Central memory CD8-positive, alpha-beta T cell (primary cell): Measurements from ENCODE around the gene PBX3.

Experiments used
- ATAC-seq: fragments of 150-1000 bp; cut with Tn5 transposase; replicated peaks from 2 replicates; pipeline ENCODE4 v1.10.0; 2022; ENCODE audit warnings: mild to moderate bottlenecking, moderate FRiP score, moderate number of reproducible peaks; ENCODE audit not compliant: poor library complexity, severe bottlenecking; ENCODE audit errors: extremely low read depth
- DNase-seq, 2 donors: peaks; one replicate each; pipeline ENCODE4 v3.0.0; 2021; ENCODE audit warnings: low spot score in 2 of 2
- H3K27ac Mint-ChIP-seq: one replicate; pipeline ENCODE4 v1.8.0; 2022; ENCODE audit warnings: low read depth, mild to moderate bottlenecking, moderate library complexity, mixed read lengths
- H3K27me3 Mint-ChIP-seq: one replicate; pipeline ENCODE4 v1.8.0; 2022; ENCODE audit warnings: mixed read lengths
- H3K36me3 Mint-ChIP-seq: one replicate; pipeline ENCODE4 v1.8.0; 2022; ENCODE audit warnings: mild to moderate bottlenecking, moderate library complexity, mixed read lengths; ENCODE audit not compliant: insufficient read depth
- H3K4me1 Mint-ChIP-seq: one replicate; pipeline ENCODE4 v1.8.0; 2022; ENCODE audit warnings: mixed read lengths
- H3K4me3 Mint-ChIP-seq: one replicate; pipeline ENCODE4 v1.8.0; 2022; ENCODE audit warnings: mild to moderate bottlenecking, moderate library complexity, mixed read lengths
- H3K9me3 Mint-ChIP-seq: one replicate; pipeline ENCODE4 v1.8.0; 2022; ENCODE audit warnings: mixed read lengths

PBX3 gene

DNA sequence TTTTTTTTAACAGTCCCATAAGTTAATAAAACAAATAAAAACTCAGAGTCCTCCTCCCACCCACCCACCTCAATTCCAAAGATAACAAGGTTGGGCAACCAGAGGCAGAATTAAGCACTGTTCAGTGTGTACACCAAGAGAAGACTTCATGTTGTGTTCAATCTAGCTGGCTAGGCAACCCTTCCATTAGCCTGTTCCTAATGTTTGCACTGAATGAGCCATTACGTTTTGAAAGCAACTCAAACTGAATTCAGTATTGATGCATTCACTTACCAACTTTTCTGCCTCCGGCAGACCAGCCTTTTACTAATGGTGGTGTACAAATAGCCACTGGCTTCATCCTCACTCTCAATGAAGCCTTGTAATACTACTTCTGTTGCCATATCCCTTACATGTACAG lies 47.5 kb downstream of the PBX3 start:
- H3K4me1 Mint-ChIP-seq: no peaks in the 10 kb centered on the region
- H3K27ac Mint-ChIP-seq: no peak overlapping the region
- H3K9me3 Mint-ChIP-seq: no peaks in the 10 kb centered on the region
- ATAC-seq (no peak), DNase-seq (no peak)
- H3K36me3 Mint-ChIP-seq: peaks cover 2% of the 10 kb centered on the region
- H3K27me3 Mint-ChIP-seq: no peaks in the 10 kb centered on the region
- no peak overlapping the region for H3K4me3 Mint-ChIP-seq

- H3K9me3 Mint-ChIP-seq: no peaks in the 10 kb centered on the region
- no peaks in the 10 kb centered on the region for H3K4me1 Mint-ChIP-seq
- H3K4me3 Mint-ChIP-seq: no peak overlapping the region
- DNase-seq (no peak), ATAC-seq (no peak)
- H3K36me3 Mint-ChIP-seq: peaks cover 2% of the 10 kb centered on the region
- H3K27ac Mint-ChIP-seq: no peak overlapping the region
- no peaks in the 10 kb centered on the region for H3K27me3 Mint-ChIP-seq
Observed at GRCh38 chr9:125795970-125796596, 48.9 kb downstream of the PBX3 start.

GRCh38 chr9:125797930-125798329 lies 50.8 kb downstream of the PBX3 start:
- no peaks in the 10 kb centered on the region for H3K4me1 Mint-ChIP-seq
- H3K27me3 Mint-ChIP-seq: no peaks in the 10 kb centered on the region
- H3K36me3 Mint-ChIP-seq: no peaks in the 10 kb centered on the region
- no peaks in the 10 kb centered on the region for H3K9me3 Mint-ChIP-seq
- H3K27ac Mint-ChIP-seq: no peak overlapping the region
- DNase-seq (no peak), ATAC-seq (no peak)
- H3K4me3 Mint-ChIP-seq: no peak overlapping the region

- peaks cover 4% of the 10 kb centered on the region for H3K36me3 Mint-ChIP-seq
- H3K27me3 Mint-ChIP-seq: no peaks in the 10 kb centered on the region
- no peaks in the 10 kb centered on the region for H3K9me3 Mint-ChIP-seq
- H3K4me3 Mint-ChIP-seq: no peak overlapping the region
- DNase-seq: no peak
- no peaks in the 10 kb centered on the region for H3K4me1 Mint-ChIP-seq
- no peak for ATAC-seq
- H3K27ac Mint-ChIP-seq: no peak overlapping the region
Observed at GRCh38 chr9:125803526-125803925, 56.4 kb downstream of the PBX3 start.

DNA sequence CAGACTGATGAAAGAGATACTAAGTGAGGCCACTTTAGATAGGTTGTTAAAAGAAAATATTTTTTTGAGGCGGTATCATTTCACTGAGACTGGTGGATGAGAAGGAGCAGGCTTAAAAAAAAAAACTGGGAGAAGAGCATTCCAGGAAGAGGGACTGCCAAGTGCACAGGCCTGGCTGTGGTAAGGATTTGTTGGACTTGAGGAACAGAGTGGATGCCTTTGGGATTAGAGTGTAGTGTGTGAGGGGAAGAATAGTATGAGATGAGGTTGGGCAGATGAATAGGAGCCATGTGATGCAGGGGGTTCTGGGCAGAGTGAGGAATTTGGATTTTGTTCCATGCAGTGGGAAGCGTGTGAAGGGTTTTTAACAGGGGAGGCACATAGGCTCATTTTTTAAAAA lies 57.9 kb downstream of the PBX3 start:
- Mint-ChIP-seq H3K4me1 (no peaks in the 10 kb centered on the region), H3K9me3 (no peaks in the 10 kb centered on the region), H3K27me3 (no peaks in the 10 kb centered on the region), H3K36me3 (peaks cover 4% of the 10 kb centered on the region), H3K4me3 (no peak overlapping the region), H3K27ac (no peak overlapping the region)
- ATAC-seq (no peak), DNase-seq (no peak)

GRCh38 chr9:125805586-125805985 lies 58.4 kb downstream of the PBX3 start:
- DNase-seq (no peak), ATAC-seq (no peak)
- Mint-ChIP-seq H3K27ac (no peak overlapping the region), H3K9me3 (no peaks in the 10 kb centered on the region), H3K4me1 (no peaks in the 10 kb centered on the region), H3K27me3 (no peaks in the 10 kb centered on the region), H3K4me3 (no peak overlapping the region), H3K36me3 (peaks cover 6% of the 10 kb centered on the region)

GRCh38 chr9:125807079-125807478 lies 59.9 kb downstream of the PBX3 start:
- ATAC-seq (no peak), DNase-seq (no peak)
- Mint-ChIP-seq H3K27ac (no peak overlapping the region), H3K9me3 (no peaks in the 10 kb centered on the region), H3K4me3 (no peak overlapping the region), H3K27me3 (no peaks in the 10 kb centered on the region), H3K4me1 (no peaks in the 10 kb centered on the region), H3K36me3 (peaks cover 6% of the 10 kb centered on the region)

DNA sequence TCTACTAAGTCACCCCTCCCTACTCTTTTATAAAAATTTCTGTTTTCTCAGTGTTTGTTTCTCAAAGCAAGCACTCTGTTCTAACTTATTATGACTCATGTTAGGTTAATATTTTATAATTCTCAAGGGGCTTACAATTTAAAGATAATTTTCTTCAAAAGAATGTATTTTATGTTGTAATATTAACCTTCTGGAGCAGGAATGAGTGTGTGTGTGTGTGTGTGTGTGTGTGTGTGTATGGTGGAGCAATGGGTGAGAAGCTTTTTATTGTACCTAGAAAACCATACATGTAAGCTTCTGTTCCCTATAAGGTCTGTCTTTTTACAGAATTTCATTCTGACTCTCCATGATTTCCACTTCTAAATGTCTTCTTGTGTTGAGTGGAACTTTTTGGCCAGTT lies 63.0 kb downstream of the PBX3 start:
- Mint-ChIP-seq H3K27me3 (no peaks in the 10 kb centered on the region), H3K4me3 (no peak overlapping the region), H3K36me3 (peaks cover 2% of the 10 kb centered on the region), H3K9me3 (no peaks in the 10 kb centered on the region), H3K27ac (no peak overlapping the region), H3K4me1 (no peaks in the 10 kb centered on the region)
- DNase-seq (no peak), ATAC-seq (no peak)

DNA sequence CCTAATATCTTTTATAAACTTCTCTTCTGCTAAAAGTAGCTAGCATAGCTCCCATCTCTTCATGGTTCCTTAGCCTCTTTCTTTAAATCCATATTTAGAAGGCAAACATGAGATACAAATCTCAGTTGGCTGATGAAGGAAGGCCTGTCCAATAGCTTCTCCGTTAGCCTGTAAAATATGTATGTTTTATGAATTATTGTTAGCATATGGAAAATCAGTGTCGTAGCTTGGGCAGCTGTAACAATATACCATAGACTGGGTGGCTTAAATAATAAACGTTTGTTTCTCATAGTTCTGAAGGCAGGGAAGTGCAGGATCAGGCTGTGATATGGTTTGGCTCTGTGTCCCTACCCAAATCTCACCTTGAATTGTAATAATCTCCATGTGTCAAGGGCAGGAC lies 63.8 kb downstream of the PBX3 start:
- Mint-ChIP-seq H3K27ac (no peak overlapping the region), H3K4me3 (no peak overlapping the region), H3K9me3 (no peaks in the 10 kb centered on the region), H3K4me1 (no peaks in the 10 kb centered on the region), H3K36me3 (peaks cover 2% of the 10 kb centered on the region), H3K27me3 (no peaks in the 10 kb centered on the region)
- DNase-seq: no peak
- ATAC-seq: no peak

- DNase-seq: no peak
- Mint-ChIP-seq H3K27me3 (no peaks in the 10 kb centered on the region), H3K4me3 (no peak overlapping the region), H3K4me1 (no peaks in the 10 kb centered on the region), H3K9me3 (no peaks in the 10 kb centered on the region), H3K36me3 (peaks cover 2% of the 10 kb centered on the region), H3K27ac (no peak overlapping the region)
- no peak for ATAC-seq
Observed at GRCh38 chr9:125812403-125812802, 65.2 kb downstream of the PBX3 start.

GRCh38 chr9:125815568-125815967 lies 68.4 kb downstream of the PBX3 start:
- no peaks in the 10 kb centered on the region for H3K4me1 Mint-ChIP-seq
- H3K36me3 Mint-ChIP-seq: no peaks in the 10 kb centered on the region
- no peaks in the 10 kb centered on the region for H3K27me3 Mint-ChIP-seq
- DNase-seq (no peak), ATAC-seq (no peak)
- no peak overlapping the region for H3K4me3 Mint-ChIP-seq
- H3K9me3 Mint-ChIP-seq: no peaks in the 10 kb centered on the region
- no peak overlapping the region for H3K27ac Mint-ChIP-seq

- DNase-seq (no peak), ATAC-seq (no peak)
- Mint-ChIP-seq H3K9me3 (no peaks in the 10 kb centered on the region), H3K4me1 (peaks cover 2% of the 10 kb centered on the region), H3K4me3 (no peak overlapping the region), H3K36me3 (no peaks in the 10 kb centered on the region), H3K27ac (no peak overlapping the region), H3K27me3 (no peaks in the 10 kb centered on the region)
Observed at GRCh38 chr9:125816321-125816720, 69.1 kb downstream of the PBX3 start.

DNA sequence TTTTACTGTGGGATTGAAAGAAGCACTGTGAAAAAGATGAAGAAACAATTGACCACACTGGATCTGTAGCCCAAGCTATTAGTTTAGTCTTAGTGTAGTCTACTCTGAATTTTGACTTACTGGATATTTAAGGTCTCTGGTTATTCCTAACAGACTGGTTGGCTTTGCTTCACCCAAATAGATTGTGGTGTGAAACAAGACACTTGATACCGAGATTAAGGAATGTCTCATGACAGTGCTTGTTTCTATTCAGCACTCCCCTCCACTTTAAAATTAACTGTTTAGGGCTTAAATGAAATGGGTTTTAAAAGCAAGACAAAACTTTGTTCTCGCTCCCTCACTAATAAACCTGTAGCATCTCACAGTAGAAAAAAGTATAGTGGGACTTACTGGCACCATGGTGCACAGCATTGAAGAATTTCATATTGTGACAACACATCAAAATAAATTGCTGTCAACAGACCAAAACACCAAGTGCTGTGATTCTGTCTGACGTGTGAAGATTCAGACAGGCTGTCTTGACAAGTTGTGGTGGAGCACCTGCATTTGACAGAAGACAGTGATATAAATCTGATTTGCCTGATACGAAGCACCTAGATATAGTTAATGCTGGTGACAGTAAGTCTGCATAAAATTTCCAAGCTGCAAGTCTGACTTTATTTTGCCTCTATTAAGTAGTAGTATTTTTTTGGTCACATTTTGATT lies 73.1 kb downstream of the PBX3 start:
- DNase-seq: no peak
- Mint-ChIP-seq H3K27ac (no peak overlapping the region), H3K36me3 (peaks cover 2% of the 10 kb centered on the region), H3K9me3 (no peaks in the 10 kb centered on the region), H3K4me3 (no peak overlapping the region), H3K4me1 (peaks cover 21% of the 10 kb centered on the region), H3K27me3 (no peaks in the 10 kb centered on the region)
- peak; percentile 22 for ATAC-seq
